SK-MEL-5 (cell line): ENCODE results near the gene CHRDL1. TPM values are rescaled to one million over a fixed set of nuclear protein-coding genes. Genes with fewer than 3 reads are reported as not detected.
"Not testable (repeated sequence)": the region's sequence is repeated elsewhere in the genome, so short reads cannot be mapped to it uniquely, and the experiment has no call there.

Source experiments
- DNase-seq: peaks from one replicate; pipeline ENCODE4 v3.0.0-alpha.2; 2016; ENCODE audit warnings: low read depth, low spot score
- in situ Hi-C: cut with HindIII; loops from 2 replicates; pipeline ENCODE4 v1.10.0; 2016; ENCODE audit warnings: low sequenced_read_pairs, high pct_unique_total_duplicates, low pct_unique_long_range_greater_than_20kb
- polyA plus RNA-seq, 2 experiments: library from polyadenylated mRNA; depleted of rRNA; stranded (reverse); fragments of >200 nt; gene quantifications; 2 replicates each; pipeline ENCODE4 v1.2.3, GENCODE V29; 2015
- total RNA-seq: library from RNA; depleted of rRNA; stranded (reverse); fragments of >200 nt; shearing (Covaris generic); gene quantifications from 2 replicates; pipeline ENCODE4 v1.2.3, GENCODE V29; 2014; rRNA removed

CHRDL1 gene, protein sequence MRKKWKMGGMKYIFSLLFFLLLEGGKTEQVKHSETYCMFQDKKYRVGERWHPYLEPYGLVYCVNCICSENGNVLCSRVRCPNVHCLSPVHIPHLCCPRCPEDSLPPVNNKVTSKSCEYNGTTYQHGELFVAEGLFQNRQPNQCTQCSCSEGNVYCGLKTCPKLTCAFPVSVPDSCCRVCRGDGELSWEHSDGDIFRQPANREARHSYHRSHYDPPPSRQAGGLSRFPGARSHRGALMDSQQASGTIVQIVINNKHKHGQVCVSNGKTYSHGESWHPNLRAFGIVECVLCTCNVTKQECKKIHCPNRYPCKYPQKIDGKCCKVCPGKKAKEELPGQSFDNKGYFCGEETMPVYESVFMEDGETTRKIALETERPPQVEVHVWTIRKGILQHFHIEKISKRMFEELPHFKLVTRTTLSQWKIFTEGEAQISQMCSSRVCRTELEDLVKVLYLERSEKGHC
- total RNA-seq: 0.08 and 0.18 TPM in 2 replicates
- 0.36 and 0.66 TPM in 2 replicates for polyA plus RNA-seq (2015; cell fraction: cytosol; rRNA removed)
- 0.18 and 0.20 TPM in 2 replicates for polyA plus RNA-seq (2015; cell fraction: nucleus; rRNA removed)

DNA sequence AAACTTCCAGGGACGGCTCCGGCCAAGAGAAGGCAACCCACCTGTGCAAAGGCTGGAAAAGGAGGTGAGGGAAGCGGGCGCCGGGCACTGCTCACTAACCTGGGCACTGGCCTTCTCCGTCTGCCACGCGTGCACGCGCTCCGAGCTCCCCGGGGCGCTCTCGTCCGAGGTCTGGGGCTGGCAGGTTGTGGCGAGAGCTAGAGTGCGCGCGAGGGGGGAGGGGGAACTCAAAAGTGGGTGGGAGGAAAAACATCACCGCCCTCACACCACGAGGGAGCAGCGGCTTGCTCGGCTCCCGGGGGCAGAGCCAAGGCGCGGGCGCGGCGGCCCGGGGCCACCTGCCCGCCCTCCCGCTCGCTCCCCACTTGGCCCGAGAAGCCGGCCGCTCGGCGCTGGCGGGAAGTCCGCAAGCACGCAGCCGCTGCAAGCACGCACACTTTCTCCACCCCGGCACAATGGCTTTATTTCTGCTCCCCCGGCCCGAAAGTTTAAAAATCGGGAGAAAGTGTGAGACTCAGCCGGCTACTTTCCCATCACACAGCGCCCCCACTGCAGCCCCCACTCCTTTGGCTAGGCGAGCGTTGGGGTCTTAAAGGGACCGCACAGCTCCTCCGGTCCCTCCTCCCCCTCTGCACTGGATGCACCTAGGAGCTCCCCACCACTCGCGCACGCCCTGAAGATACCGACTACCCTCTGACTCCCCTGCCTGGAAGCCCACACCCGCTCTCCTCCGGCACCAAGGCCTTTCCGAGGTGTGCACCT lies at the start of gene CHRDL1:
Gene CHRDL1, minus strand, starts transcription at position 173 of the 762 bp plus-strand sequence. CDS start 3,636 bp downstream, outside the sequence.
- peak; percentile 1 for DNase-seq
- in situ Hi-C loops: no loop called here

DNA sequence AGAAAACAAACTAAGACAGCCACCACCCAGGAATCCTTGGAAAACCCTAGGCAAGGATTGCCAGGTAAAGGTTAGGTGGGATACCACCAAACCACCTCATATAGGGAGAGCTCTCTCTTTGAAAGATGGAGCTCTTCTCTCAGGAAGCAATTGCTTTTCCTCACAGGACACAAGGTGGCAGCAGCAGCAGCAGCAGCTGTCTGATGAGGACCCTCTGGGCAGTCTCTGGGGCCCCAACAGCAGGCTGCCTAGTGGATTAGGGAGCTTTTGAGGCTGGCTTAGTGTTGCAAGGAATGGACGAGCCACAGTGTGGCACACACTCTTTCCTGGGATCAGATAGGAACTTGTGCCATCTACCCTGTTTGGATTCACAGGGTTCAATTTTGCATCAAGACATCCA lies 41.4 kb upstream of the CHRDL1 start:
- DNase-seq: peak; percentile 41
- in situ Hi-C loops: no loop called here

DNA sequence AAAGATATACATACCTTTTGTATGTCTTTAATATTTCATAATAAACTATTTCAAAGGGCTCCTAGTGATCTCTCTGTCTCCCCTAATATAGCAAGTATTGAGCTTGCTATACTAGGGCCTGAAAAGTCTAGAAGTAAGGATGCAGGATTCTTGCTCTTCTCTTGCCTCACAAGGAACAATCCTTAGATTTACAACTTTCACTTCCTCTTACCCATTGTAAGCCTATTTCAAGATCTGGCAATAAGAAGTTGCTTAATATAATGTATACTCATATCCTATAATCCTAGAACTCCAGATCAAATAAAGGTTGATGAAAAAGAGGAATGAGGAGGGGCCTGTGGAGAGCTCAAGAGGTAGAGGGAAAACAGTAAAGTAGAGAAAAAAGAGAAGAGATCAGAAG lies 40.8 kb upstream of the CHRDL1 start:
- no peak for DNase-seq
- in situ Hi-C loops: no loop called here

DNA sequence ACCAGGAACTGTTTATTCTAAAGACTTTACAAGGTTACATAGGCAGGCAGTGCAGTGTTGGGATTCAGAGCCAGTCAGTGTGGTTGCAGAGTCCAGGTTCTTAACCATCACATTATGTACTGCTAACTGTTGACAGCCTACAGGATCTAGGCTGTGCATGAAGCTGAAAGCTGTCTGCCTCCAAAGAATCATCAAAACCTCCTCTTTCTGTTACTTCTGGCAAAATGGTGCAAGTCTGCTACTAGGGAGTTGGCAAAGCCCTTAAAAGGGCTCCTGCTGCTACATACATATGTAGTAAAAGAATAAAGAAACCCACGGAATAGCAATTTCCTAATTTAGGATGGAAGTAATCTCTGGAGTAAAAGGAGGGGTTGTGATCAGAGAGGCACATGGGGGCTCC lies 40.4 kb upstream of the CHRDL1 start:
- in situ Hi-C loops: no loop called here
- no peak for DNase-seq

DNA sequence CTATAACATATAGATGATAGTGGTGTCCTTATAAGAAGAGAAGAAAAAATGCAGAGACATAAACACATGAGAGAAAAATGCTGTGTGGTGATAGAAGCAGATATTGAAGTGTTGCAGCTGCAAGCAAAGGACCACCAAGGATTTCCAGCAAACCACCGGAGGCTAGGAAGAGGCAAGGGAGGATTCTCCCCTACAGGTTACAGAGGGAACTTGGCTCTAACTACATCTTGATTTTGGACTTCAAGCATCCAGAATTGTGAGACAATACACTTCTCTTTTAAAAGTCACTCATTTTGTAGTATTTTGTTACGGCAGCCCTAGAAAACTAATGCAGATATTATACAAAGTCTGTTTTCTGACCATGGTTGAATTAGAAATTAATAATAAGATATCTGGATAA lies 30.4 kb upstream of the CHRDL1 start:
- in situ Hi-C loops: no loop called here

DNA sequence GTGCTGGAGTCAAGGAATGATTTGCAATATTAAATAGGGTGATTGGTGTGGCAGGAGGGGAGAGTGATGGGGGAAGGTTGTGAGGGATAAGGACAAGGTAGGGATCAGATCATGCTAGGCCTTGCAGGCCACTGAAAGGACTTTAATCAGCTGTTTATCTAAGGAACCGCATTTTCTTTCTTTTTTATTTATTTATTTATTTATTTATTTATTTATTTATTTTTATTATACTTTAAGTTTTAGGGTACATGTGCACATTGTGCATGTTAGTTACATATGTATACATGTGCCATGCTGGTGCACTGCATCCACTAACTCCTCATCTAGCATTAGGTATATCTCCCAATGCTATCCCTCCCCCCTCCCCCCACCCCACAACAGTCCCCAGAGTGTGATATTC lies 20.9 kb upstream of the CHRDL1 start:
- in situ Hi-C loops, DNase-seq: not testable (repeated sequence)

More for the DNA sequence above, 30.4 kb upstream of the CHRDL1 start:
- no peak for DNase-seq

DNA sequence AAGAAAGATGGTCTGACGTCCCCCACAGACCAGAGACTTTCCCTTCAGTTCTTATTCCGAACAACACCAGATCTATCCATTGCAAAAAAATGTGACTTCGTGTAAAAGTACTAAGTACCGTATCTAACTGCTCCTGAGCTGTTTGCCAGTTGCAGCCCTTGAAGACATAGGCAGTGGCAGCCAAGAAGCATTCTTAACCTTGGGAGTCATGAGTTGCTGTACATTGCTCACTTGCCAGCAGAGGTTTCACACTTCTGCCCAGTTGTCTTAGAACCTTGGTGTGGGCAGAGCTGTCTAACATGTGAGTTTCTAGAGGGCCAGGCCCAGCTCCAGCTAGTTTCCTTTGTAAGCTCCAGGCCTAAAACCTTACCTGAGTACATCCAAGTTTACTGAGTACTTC lies 10.5 kb upstream of the CHRDL1 start:
- no peak for DNase-seq
- in situ Hi-C loops: no loop called here

DNA sequence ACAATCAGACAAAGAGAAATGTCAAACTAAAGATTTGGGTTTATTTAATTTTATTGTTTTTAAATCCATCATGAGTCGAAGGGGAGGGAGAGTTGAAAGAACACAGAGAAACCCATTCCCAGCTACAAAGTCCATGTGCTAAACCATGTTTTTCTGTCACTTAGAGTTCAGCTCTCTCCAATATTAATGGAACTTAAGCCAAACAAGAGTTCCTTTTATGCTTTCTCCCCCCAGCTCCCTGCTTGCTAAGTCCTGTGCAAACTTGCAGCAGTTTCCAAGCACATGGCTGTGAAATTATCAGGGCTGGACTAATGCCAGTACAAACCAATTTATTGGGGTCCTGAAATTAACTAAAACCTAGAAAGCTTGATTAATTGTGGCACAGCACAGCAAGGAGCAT lies 9.7 kb upstream of the CHRDL1 start:
- no peak for DNase-seq
- in situ Hi-C loops: no loop called here

DNA sequence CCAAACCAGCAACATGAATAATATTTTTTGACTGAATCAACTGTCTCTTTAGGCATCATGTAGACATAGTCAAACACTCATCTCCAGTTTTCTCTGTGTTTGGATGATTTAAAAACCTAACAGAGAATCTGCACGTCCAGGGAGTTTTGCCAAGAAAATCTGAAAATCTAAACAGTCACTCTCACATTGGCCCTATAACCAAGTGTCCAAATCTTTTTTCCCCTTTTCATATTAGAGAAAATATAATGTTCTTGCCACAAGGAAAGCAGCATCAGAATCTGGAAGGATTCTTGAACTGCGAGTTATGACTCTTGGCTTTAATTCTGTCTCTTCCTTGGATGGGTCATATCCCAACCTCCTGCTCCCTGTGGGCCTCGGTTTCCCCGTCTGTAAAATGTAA lies 8.8 kb upstream of the CHRDL1 start:
- no peak for DNase-seq
- in situ Hi-C loops: no loop called here

DNA sequence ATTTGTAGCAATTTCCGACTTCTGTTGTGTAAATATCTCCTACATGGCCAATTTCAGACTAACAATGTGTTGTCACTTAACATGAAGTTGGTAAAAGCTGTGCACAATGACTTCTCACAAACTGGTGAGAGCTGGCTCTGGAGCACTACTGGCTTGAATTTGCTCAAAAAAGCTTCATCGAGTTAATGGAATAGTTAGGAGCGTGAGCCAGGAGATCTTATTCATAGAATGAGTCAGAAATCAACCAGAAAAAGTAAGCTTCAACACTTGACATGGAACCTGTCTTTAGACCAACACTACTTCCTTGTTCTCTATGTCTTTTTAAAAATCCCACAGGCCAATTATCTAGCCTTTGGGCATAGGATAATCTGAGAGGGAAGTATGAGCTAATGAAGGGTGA lies 7.9 kb upstream of the CHRDL1 start:
- in situ Hi-C loops: no loop called here
- DNase-seq: no peak

DNA sequence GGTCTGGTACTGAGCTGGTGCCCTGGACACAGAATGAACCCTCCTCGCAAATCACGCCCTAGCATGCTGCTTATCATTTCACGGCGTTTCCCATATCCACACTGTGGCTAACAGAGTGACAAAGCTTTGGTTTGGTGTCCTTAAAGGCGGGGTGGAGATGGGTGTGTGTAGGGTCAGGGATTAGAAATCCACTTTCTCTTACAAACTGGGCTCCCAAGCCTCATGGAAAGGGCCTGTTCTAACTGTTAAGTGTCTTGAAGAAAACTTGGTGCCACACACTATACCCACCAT lies 735 bp upstream of the CHRDL1 start:
- no peak for DNase-seq
- in situ Hi-C loops: no loop called here

DNA sequence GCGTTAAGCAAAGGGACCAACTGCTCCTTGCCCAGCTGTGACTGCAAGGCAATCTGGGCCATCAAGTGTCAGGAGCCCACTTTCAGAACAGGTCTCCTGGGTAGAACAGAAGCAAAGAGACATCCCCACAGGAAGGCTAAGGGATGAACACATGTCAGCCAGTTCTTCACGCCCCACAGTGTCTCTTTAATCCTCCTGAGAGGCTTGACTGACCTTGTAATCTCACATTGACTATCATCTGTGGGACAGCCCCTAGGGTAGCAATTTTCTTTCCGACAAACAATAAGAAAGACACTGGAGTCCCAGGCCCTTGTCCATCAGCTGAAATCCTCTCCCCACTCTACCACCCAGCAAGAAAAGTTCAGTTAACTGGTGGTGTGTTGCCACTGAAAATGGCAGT lies 1.0 kb downstream of the CHRDL1 start:
- in situ Hi-C loops: no loop called here
- no peak for DNase-seq

DNA sequence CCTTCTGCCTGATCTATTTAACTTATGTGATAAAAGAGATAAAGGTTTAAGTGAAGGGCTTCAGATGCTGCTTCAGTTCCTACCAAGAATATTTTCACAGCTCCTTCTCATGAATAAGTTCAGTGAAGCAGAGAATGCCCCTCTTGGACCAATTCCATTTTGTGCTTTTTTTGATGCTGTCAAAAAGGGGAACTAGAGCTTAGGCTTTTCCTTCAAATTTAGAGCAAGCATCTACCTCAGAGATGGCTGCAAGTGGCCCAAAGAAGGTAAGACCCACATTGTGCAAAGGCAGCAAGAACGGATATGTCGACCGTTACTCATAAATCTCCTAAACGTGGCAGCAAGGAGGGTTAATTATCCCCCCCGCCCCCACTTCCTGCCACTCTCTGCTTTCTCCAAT lies 4.5 kb downstream of the CHRDL1 start:
- in situ Hi-C loops: no loop called here
- DNase-seq: no peak

DNA sequence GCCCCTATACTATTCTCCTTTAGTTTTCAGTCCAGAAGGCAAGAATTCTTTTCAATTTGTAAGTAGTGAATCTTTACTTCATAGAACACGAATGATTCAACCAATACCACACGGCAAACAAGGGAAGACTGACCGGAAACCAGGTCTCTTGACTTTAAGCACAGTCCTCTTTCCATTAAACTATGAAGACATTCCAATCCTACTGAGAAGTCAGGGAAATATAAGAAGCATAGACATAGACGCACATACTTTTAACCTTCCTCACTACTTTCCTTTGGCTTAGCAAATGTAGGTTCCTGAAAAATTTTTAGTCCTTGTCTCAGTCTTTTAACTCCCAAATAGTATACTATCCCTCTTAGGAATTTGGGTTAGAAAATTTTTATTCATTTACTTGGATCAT lies 9.1 kb downstream of the CHRDL1 start:
- DNase-seq: no peak
- in situ Hi-C loops: no loop called here

DNA sequence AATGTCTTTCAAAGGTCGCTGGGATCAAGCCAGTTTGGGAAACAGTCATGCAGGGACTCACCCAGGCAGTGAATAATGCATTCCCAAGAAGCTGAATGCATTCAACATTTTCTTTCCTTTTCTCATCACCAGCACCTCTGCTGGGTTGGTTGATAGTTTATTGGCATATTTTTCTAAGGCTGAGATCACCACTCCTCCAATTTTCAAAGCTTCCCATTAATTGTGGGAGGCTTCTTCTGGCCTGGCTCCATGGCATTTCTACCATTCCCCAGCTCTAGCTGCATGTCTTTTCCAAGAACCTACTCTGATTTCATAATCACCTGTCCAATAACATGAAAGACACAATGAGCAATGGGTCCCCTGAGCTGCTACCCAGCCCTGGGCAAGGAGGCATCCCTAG lies 35.8 kb downstream of the CHRDL1 start:
- in situ Hi-C loops: no loop called here
- DNase-seq: no peak

DNA sequence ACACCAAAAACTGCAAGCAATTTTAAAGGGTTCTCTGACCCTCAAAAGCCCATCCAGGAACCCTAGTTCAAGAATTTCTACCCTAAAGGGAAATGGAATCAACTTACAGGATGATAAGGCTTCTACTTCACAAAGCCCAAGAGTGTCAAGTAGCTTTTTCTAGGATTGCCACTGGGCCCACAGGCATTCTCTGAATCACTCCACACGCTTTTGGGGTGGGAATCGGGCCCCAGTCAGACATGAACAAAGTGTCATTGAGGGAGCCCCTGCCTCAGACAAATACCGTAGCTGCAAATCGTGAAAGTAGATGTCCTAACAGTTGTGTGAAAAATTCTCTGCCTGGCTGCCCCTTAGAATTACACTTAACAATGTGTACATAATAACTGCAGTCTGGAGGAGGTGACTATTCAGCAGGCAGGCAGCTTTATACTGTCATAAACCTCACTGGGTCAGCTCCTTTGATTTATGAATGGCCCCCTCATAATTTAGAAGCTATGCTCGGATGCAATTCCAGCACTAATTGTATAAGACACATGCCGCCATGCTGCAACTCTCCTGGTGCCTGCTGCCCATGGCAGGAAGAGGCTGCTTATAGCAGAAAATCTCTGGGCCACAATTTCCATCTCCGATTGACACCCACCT lies 36.7 kb downstream of the CHRDL1 start:
- no peak for DNase-seq
- in situ Hi-C loops: no loop called here

DNA sequence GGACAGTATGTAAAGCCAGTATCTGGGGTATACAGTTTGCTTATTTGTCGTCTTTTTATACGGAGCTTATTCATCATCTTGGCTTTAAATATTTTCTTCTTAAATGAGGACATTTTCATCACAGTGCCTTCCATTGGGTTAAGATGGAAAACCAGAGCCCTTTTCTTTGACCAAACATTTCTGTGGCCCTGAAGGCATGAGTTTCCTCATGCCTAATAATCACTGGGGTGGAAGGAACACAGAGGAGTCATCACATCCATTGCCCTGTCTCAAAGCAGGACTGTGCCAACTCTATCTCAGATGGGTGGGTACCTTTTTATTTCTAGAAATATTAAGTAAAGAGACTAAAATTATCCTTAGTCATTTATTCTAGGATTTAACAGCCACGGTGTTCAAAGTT lies 40.0 kb downstream of the CHRDL1 start:
- in situ Hi-C loops: no loop called here
- no peak for DNase-seq

DNA sequence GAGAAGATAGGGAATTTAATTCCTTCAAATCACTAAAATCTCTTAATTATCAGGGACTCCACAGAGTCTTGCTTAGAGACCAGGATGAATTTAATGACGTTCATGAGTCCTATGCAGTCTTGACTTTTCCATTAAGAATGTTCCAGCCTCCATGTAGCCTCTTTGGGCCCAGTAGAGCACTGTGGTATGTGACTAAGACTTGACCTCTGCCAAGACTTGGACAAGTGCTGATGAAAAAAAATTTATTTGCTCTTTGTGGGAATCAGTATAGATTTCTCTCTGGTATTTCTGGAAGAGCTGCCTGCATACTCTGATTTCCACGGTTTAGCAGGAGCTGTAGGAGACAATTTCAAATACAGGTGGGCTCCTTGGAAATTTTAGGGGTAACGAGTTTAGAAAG lies 40.6 kb downstream of the CHRDL1 start:
- in situ Hi-C loops: no loop called here
- no peak for DNase-seq
